ENCODE results near the gene ZFP62. TPM values are rescaled to one million over a fixed set of nuclear protein-coding genes. Genes with fewer than 3 reads are reported as not detected.

ZFP62 gene
- total RNA-seq, 1 donor, result 18.1 TPM

DNA sequence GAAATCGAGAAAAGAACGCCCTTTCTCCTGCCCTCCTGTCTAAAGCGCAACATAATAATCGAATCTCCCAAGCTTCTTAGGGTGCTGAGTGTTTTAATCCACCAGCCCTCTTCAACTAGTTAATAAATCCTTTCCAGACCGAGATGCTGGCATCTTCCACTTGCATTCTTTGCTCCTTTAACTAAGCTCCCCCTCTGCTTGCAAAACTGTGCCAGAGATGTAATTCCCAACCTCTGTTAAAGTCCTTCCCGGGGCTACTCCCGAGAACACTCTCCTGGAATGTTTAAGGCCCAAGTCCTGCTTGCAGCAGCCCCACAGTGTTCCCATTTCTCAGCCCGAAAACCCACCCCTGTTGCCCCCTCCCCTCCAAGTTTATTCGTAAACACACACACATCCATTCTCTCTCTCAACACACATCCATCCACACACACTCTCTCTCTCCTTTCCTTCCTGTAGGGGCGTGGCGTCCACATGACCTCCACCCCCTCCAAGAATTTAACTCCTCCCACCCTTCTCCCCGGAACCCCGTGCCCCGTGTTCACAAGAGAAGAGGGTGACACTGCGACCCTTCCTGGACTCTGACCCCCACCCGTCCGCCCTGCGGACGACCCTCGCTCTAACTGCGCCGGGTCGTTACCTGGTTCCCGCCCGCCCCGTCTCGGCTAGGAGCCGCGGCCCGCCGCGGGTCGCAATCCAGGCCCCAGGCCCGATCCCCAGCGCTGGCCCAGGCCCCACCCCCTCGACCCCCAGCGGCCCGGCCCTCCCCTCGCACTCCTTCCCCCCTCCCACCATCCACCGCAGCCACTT is 51.5 kb downstream of the ZFP62 start:
- H3K27ac ChIP-seq (ENCODE audit: low read depth, low read length), result peak overlapping the region; percentile 86
- H3K9me3 ChIP-seq (ENCODE audit: low read depth, low read length), result no peaks in the 10 kb centered on the region
- peak overlapping the region; percentile 80 for H3K4me2 ChIP-seq (ENCODE audit: insufficient read depth, low read length)
- H3K79me2 ChIP-seq (ENCODE audit: insufficient read depth, low read length), result peaks cover 39% of the 10 kb centered on the region
- no peaks in the 10 kb centered on the region for H3K36me3 ChIP-seq (ENCODE audit: insufficient read depth, low read length)
- H3K4me1 ChIP-seq (ENCODE audit: insufficient read depth, low read length), result peaks cover 28% of the 10 kb centered on the region
- no peaks in the 10 kb centered on the region for H4K20me1 ChIP-seq (ENCODE audit: insufficient read depth, low read length)
- peak; percentile 99 for DNase-seq (ENCODE audit: insufficient read length, low spot score, missing footprints)
- H3K27me3 ChIP-seq (ENCODE audit: insufficient read depth, low read length), result no peaks in the 10 kb centered on the region
- H3K4me3 ChIP-seq (ENCODE audit: insufficient read depth, low read length), result peak overlapping the region; percentile 97
- peak overlapping the region; percentile 79 for H2AFZ ChIP-seq (ENCODE audit: low read length)
- TF ChIP-seq, protein P1, sequence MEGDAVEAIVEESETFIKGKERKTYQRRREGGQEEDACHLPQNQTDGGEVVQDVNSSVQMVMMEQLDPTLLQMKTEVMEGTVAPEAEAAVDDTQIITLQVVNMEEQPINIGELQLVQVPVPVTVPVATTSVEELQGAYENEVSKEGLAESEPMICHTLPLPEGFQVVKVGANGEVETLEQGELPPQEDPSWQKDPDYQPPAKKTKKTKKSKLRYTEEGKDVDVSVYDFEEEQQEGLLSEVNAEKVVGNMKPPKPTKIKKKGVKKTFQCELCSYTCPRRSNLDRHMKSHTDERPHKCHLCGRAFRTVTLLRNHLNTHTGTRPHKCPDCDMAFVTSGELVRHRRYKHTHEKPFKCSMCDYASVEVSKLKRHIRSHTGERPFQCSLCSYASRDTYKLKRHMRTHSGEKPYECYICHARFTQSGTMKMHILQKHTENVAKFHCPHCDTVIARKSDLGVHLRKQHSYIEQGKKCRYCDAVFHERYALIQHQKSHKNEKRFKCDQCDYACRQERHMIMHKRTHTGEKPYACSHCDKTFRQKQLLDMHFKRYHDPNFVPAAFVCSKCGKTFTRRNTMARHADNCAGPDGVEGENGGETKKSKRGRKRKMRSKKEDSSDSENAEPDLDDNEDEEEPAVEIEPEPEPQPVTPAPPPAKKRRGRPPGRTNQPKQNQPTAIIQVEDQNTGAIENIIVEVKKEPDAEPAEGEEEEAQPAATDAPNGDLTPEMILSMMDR (IDR thresholded peaks at IDR 0.05; ENCODE audit: extremely low read depth, low read depth, low read length), result no peak

DNA sequence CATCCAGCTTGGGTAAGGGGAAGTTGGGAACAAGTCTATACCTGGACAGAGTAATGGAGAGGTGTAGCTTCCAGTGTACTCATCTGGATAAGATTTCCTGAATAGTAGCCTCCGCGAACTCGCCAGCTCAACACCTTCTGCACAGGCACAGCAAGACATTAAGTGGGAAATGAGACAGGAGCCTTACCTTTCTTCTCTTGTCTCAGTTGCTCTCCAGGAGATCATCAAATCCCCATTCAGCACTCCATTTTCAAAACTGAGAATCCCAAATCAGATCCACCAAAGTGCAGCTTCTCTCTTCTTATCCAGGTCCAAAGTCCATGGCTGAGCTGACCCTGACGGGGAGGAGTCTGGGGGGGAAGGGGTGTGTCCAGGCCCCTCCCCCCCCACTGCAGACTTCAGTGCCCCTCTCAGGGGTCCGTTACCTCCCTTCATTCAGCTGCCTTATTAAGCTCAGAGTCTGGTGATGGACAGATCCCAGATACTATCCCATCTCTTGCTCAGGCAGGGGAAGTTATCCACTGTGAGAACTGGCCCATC is 52.5 kb downstream of the ZFP62 start:
- no peaks in the 10 kb centered on the region for H3K9me3 ChIP-seq (ENCODE audit: low read depth, low read length)
- H2AFZ ChIP-seq (ENCODE audit: low read length), result no peak overlapping the region
- H3K36me3 ChIP-seq (ENCODE audit: insufficient read depth, low read length), result no peaks in the 10 kb centered on the region
- TF ChIP-seq, protein P1 (IDR thresholded peaks at IDR 0.05; ENCODE audit: extremely low read depth, low read depth, low read length), result no peak
- peak overlapping the region; percentile 80 for H3K4me2 ChIP-seq (ENCODE audit: insufficient read depth, low read length)
- H3K79me2 ChIP-seq (ENCODE audit: insufficient read depth, low read length), result peaks cover 50% of the 10 kb centered on the region
- DNase-seq (ENCODE audit: insufficient read length, low spot score, missing footprints), result no peak
- H4K20me1 ChIP-seq (ENCODE audit: insufficient read depth, low read length), result no peaks in the 10 kb centered on the region
- no peak overlapping the region for H3K27ac ChIP-seq (ENCODE audit: low read depth, low read length)
- H3K27me3 ChIP-seq (ENCODE audit: insufficient read depth, low read length), result no peaks in the 10 kb centered on the region
- peaks cover 28% of the 10 kb centered on the region for H3K4me1 ChIP-seq (ENCODE audit: insufficient read depth, low read length)
- peak overlapping the region; percentile 97 for H3K4me3 ChIP-seq (ENCODE audit: insufficient read depth, low read length)

DNA sequence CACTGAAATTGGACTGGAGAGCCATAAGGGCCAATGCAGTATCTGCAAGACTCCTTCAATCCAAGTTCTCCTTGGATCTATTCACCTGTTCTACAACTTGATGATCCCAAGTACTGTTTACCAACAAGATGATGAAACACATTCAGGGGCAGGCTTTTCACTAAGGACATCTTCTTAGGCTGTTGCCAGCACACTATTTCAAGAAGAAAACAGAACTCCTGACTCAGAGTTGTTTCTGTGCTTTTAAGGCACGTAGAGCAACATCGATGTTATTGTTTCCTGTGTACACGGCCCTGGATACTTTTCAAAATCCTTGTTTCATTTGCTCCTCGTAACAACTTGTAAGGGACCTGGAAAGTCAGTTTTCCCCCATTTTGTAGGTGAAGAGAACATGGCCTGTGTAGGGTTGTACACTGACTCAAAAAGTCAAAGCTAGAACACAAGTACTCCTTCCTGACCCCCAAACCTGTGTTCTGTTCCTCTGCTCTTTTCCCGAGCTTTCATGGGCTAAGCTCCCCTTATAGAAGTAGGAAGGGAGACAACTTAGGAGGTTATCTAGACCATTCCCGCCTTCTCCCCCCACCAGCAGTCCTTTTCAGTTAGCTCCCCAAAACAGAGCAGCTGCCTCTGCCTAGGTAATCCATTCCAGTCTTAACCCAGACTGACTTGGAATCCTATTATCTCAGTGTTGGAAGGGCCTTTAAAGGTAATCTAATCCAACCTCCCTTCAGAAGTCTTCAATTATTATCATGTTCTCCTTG is 53.2 kb downstream of the ZFP62 start:
- no peaks in the 10 kb centered on the region for H3K27me3 ChIP-seq (ENCODE audit: insufficient read depth, low read length)

More for the DNA sequence above, 53.2 kb downstream of the ZFP62 start:
- DNase-seq (ENCODE audit: insufficient read length, low spot score, missing footprints), result peak; percentile 51
- H3K79me2 ChIP-seq (ENCODE audit: insufficient read depth, low read length), result peaks cover 53% of the 10 kb centered on the region
- peak overlapping the region; percentile 29 for H3K4me3 ChIP-seq (ENCODE audit: insufficient read depth, low read length)
- H3K27ac ChIP-seq (ENCODE audit: low read depth, low read length), result peak overlapping the region; percentile 6
- peaks cover 28% of the 10 kb centered on the region for H3K4me1 ChIP-seq (ENCODE audit: insufficient read depth, low read length)
- TF ChIP-seq, protein P1 (IDR thresholded peaks at IDR 0.05; ENCODE audit: extremely low read depth, low read depth, low read length), result no peak
- H3K9me3 ChIP-seq (ENCODE audit: low read depth, low read length), result no peaks in the 10 kb centered on the region
- H3K4me2 ChIP-seq (ENCODE audit: insufficient read depth, low read length), result peak overlapping the region; percentile 80
- no peaks in the 10 kb centered on the region for H3K36me3 ChIP-seq (ENCODE audit: insufficient read depth, low read length)
- no peaks in the 10 kb centered on the region for H4K20me1 ChIP-seq (ENCODE audit: insufficient read depth, low read length)
- no peak overlapping the region for H2AFZ ChIP-seq (ENCODE audit: low read length)
